ENCODE results near the gene ZCWPW1. TPM values are rescaled to one million over a fixed set of nuclear protein-coding genes. Genes with fewer than 3 reads are reported as not detected.

ZCWPW1 gene
- total and polyA plus RNA-seq, 10 of the 15 experiments (the other 5 are each of a cell fraction or from before 2014, with no cell fraction given) = 1.3 to 4.4 (median 3.7) TPM

DNA sequence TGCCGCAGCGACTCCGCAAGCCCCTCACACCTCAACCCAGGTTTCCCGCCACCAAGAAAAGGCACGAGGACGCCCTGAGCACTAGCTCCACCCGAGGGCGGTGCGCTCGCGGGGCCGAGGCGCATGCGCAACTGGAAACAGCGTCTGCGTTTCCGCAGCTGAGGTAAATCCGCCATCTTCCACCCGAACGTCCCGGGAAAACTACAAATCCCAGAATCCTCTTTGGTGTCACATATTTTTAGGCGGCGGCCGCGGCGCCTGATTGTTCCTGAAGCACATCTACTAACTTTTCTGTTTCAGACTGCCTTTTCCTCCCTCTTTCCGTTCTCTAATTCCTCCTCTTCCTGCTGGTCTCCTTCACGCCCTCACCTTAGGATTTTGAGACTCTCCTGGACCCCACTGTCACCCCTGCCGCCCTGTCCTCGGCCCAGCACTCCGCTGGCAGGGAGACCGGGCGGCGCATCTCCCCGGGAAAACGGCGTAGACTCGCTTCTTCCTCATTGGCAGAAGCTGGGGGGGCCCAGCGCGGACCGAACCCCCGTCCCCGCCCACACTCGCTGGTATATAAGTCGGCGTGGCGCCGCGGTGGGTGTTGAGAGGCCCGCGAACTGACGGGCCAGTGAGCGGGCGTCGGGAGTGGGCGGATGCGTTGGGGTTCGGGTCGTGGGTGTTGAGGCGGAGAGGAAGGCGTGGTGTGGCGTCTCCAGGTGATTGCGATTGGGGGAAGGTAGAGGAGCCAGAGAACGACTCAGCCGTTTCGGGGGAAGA, at the start of gene ZCWPW1 (continued):
- TF ChIP-seq, protein P1, sequence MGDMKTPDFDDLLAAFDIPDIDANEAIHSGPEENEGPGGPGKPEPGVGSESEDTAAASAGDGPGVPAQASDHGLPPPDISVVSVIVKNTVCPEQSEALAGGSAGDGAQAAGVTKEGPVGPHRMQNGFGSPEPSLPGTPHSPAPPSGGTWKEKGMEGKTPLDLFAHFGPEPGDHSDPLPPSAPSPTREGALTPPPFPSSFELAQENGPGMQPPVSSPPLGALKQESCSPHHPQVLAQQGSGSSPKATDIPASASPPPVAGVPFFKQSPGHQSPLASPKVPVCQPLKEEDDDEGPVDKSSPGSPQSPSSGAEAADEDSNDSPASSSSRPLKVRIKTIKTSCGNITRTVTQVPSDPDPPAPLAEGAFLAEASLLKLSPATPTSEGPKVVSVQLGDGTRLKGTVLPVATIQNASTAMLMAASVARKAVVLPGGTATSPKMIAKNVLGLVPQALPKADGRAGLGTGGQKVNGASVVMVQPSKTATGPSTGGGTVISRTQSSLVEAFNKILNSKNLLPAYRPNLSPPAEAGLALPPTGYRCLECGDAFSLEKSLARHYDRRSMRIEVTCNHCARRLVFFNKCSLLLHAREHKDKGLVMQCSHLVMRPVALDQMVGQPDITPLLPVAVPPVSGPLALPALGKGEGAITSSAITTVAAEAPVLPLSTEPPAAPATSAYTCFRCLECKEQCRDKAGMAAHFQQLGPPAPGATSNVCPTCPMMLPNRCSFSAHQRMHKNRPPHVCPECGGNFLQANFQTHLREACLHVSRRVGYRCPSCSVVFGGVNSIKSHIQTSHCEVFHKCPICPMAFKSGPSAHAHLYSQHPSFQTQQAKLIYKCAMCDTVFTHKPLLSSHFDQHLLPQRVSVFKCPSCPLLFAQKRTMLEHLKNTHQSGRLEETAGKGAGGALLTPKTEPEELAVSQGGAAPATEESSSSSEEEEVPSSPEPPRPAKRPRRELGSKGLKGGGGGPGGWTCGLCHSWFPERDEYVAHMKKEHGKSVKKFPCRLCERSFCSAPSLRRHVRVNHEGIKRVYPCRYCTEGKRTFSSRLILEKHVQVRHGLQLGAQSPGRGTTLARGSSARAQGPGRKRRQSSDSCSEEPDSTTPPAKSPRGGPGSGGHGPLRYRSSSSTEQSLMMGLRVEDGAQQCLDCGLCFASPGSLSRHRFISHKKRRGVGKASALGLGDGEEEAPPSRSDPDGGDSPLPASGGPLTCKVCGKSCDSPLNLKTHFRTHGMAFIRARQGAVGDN (IDR thresholded peaks at IDR 0.05) = peak; percentile 99
- TF ChIP-seq ZSCAN29 (IDR thresholded peaks at IDR 0.05) (no peak), HDAC6 (IDR thresholded peaks at IDR 0.05; ENCODE audit: unreplicated experiment) (peak; percentile 92), RAD51 (IDR thresholded peaks at IDR 0.05) (no peak), CHD2 (IDR thresholded peaks at IDR 0.05; ENCODE audit: borderline replicate concordance, low read depth, low read length) (no peak), RUNX3 (IDR thresholded peaks at IDR 0.05; ENCODE audit: low read length) (no peak), EP300 (IDR thresholded peaks at IDR 0.05; ENCODE audit: borderline replicate concordance in 1 of 2, control insufficient read depth in 1 of 2, low read depth in 2 of 2, low read length in 2 of 2) (peak; percentile 21 to 32; a peak in 1 of 4 replicates), BRCA1 (IDR thresholded peaks at IDR 0.05; ENCODE audit: low read depth, low read length) (no peak), SREBF1 (IDR thresholded peaks at IDR 0.05; ENCODE audit: low read length) (peak; percentile 9; the same call in 1 of the 2 replicates), RAD21 (IDR thresholded peaks at IDR 0.05; ENCODE audit: insufficient read depth, low read depth, low read length) (no peak), ZNF217 (IDR thresholded peaks at IDR 0.05) (no peak)
- TF ChIP-seq, protein P2, sequence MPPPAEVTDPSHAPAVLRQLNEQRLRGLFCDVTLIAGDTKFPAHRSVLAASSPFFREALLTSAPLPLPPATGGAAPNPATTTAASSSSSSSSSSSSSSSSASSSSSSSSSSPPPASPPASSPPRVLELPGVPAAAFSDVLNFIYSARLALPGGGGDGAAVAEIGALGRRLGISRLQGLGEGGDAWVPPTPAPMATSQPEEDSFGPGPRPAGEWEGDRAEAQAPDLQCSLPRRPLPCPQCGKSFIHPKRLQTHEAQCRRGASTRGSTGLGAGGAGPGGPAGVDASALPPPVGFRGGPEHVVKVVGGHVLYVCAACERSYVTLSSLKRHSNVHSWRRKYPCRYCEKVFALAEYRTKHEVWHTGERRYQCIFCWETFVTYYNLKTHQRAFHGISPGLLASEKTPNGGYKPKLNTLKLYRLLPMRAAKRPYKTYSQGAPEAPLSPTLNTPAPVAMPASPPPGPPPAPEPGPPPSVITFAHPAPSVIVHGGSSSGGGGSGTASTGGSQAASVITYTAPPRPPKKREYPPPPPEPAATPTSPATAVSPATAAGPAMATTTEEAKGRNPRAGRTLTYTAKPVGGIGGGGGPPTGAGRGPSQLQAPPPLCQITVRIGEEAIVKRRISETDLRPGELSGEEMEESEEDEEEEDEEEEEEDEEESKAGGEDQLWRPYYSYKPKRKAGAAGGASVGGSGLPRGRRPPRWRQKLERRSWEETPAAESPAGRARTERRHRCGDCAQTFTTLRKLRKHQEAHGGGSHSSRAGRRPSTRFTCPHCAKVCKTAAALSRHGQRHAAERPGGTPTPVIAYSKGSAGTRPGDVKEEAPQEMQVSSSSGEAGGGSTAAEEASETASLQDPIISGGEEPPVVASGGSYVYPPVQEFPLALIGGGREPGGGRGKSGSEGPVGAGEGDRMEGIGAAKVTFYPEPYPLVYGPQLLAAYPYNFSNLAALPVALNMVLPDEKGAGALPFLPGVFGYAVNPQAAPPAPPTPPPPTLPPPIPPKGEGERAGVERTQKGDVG (CRISPR knock-in tag; IDR thresholded peaks at IDR 0.05) = 0 out of 2 replicates have a peak, but pooled peaks have one; percentile 41
- TF ChIP-seq, protein P3, sequence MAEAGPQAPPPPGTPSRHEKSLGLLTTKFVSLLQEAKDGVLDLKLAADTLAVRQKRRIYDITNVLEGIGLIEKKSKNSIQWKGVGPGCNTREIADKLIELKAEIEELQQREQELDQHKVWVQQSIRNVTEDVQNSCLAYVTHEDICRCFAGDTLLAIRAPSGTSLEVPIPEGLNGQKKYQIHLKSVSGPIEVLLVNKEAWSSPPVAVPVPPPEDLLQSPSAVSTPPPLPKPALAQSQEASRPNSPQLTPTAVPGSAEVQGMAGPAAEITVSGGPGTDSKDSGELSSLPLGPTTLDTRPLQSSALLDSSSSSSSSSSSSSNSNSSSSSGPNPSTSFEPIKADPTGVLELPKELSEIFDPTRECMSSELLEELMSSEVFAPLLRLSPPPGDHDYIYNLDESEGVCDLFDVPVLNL (IDR thresholded peaks at IDR 0.05; ENCODE audit: low read depth, low read length) = peak; percentile 76
- TF ChIP-seq, protein P4, sequence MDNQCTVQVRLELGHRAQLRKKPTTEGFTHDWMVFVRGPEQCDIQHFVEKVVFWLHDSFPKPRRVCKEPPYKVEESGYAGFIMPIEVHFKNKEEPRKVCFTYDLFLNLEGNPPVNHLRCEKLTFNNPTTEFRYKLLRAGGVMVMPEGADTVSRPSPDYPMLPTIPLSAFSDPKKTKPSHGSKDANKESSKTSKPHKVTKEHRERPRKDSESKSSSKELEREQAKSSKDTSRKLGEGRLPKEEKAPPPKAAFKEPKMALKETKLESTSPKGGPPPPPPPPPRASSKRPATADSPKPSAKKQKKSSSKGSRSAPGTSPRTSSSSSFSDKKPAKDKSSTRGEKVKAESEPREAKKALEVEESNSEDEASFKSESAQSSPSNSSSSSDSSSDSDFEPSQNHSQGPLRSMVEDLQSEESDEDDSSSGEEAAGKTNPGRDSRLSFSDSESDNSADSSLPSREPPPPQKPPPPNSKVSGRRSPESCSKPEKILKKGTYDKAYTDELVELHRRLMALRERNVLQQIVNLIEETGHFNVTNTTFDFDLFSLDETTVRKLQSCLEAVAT (IDR thresholded peaks at IDR 0.05) = peak; percentile 93
